Epithelial cell of prostate (primary cell): Measurements from ENCODE around the gene MANBA.

ENCODE experiments used
- DNase-seq: peaks from one replicate; pipeline ENCODE4 v3.0.0-alpha.2; 2011; ENCODE audit warnings: low read depth, low spot score
- H3K27ac ChIP-seq: fragments of 450-650 bp; 2 replicates; pipeline ENCODE4 v1.5.1; 2017; ENCODE audit warnings: mild to moderate bottlenecking

MANBA gene

DNA sequence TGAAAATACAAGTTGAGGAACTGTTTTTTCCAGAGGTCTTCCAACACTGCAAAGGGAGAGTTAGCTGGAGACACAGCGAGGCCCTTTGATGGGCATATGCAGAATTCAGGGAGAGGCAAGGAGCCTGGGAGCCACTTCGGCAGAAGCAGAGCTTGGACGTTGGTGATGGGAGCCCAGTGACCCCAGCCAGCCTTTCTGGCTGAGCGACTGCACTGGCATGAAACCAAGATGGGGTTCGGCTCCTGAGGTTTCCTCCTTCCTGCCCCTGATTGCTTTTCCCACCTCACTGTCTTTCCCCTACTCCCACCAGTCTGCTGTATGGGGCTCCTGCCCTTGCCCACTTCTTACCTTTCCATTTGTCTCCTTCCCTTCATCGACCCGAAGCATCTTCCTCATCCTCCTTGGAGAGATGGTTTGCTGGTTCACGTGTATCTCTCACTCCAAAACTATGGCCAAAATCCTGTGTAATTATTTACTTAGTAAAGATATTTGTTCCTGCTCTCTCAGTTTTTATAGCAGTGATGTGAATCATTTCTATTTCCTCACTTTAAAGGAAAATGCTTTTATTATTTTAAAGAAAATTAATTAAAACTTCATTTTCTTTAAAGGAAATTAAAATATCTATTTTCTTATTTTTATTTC is 159.1 kb downstream of the MANBA start:
- no peak for DNase-seq

DNA sequence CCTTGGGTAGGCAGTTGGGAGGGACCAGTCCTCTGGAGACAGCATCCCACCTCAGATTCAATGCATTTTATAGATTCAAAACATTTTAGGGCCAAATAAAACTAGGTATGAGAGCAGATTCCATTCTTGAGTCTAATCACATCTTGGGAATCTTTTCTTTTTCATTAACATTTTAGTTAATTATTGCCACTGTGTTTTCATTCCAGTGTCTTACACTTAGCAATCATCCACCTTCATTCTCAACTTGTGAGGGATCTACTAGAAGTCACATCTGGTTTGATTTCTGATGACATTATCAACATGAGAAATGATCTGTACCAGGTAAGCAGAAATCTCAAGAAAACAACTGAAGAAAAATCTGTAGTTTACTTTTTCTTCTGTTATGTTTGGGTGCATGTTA is 160.1 kb downstream of the MANBA start:
- DNase-seq: no peak
- H3K27ac ChIP-seq: no peak overlapping the region

More for the DNA sequence above, 159.1 kb downstream of the MANBA start:
- H3K27ac ChIP-seq: no peak overlapping the region

DNA sequence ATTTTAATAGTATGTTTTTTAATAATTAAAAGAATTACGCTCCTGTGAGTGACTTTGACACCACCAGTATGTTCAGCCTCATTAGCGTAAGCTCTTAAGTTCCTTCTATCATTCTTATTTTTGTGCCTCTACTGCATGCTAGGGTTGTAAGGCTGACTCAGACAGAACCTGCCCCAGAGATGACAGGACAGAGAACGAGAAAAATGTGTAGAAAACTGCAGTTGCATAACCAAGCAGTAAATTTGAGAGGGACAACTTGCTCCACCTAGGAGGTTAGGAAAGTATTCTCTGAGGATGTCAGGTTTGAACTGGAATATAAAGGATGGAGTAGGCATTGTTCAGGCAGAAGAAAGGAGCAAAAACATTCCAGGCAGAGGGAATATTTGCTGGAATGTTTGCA is 160.9 kb downstream of the MANBA start:
- no peak for DNase-seq
- H3K27ac ChIP-seq: no peak overlapping the region

DNA sequence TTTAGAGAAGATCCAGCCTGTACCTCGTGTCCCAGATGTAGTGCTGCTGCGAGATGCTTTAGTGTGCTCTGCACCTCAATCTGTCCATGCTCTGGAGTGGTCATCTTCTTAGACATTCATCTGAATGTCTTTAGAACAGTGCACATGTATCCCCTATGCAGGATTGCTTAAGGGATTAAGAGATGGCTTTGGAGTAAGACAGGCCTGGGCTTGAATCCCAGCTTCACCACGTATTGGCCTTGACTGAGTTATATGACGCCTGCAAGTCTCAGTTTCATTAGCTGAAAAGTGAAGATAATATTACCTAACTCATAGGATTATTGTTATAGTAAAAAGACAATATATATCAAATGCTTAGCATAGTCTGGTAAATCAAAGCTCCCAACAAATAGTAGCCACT is 161.3 kb downstream of the MANBA start:
- DNase-seq: peak; percentile 41
- H3K27ac ChIP-seq: no peak overlapping the region

DNA sequence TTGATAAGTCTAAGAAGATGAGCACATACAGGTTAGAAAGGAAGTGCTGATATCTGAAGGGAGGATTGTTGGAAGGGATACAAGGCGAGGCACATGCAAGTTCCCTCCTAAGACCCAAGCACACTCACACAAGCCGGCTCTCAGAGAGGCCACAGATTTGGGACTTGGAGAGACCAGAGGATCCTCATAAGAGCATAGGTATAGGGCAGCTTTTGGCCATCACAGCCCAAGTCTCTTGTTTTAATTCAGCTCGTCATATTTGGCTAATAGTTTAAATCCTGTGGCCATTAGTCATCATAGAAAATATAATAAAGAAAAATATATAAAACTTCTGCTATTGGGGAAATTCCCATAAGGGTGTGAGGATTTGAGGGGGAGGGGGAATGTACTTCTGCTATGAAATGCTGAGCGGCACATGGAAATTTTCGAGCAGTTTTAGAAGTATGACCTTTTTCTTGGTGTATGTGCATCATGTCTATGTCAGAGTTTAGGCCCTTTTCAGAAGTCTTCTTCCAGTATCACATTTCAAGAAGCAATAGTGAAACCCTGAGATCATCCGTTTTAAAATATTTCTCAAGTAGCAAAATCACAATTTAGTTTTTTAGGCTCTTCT is 161.9 kb downstream of the MANBA start:
- DNase-seq: no peak
- no peak overlapping the region for H3K27ac ChIP-seq

DNA sequence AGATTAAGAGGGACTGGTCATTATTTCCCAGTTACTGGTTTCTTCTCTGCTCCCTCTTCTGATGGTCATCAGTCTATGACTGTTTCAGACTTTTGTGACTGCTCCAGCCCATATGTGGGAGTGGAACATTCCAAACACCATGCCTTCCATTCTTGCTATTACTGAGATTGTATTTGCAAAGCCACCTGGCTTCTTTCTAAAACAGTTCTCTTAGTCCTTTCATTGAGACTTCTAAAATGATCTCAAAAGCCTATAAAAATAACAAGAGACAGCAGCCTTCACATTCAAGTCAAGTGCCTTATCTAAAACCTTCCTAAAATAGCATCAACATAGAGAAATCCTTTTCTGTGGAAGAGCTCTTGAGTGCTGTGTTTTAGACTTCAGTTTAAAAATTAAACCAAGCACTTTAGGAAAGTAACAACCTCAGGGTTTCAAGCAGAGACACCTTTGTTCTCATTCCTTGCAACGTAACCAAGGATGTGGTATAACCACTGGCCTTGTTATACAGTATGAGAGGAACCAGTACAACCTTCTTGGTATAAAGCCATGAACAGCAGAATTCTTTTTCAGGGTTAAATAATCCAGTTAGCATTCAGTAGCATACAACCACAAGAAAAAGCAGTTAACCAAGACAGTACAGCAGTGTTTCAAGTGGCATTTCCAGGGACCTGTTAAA is 162.5 kb downstream of the MANBA start:
- no peak for DNase-seq
- H3K27ac ChIP-seq: no peak overlapping the region

DNA sequence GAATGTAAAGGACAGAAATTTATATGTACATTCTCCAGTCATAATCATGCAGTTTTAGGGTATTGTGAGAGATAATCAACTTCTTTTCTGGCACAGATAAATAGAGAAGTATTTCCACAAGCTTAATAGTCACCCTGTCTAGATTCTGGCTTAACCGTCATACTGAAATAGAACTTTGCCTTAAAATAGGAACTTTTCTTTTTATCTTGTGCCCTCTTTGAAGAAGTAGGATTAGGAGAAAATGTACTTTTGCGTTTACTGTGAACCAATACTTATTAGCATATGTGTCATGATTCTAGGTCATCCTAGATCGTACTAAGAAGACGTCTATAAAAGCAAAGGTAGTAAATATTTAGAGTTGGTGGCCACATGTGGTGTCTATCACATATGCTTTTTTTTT is 164.2 kb downstream of the MANBA start:
- no peak overlapping the region for H3K27ac ChIP-seq
- DNase-seq: no peak

DNA sequence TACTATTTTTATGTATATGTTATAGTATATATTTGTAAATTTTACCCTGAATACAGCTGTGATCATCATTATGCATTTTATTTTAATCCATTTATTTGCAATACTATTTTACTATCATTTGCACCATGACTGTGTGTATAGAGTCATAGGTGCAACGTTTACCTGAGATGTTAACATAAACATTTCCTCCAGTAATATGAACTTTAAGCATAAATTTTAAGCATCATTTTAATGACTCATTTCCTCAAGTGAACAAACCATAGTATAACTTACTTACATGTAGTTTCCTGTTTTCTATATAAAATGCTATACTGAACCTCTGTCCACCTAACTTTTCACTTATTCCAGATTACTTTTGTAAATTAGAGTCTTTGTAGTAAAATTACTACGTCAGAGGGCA is 166.8 kb downstream of the MANBA start:
- DNase-seq: no peak

DNA sequence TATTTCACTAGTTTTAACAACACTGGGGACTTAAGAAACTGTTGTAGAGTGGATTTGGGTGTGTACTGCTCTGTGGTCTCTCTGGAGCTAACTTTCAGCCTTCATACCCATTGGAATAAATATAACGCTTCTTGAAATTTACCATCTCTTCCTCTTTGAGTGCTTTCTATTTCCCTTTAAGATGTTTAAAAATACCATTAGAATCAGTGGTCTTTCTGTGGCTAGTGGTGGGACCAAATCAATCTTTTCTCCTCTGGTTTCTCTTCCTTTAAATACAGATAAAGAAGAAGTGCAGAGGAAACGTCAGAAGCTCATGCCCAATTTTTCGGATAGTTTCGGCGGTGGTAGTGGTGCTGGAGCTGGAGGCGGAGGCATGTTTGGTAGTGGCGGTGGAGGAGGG is 167.6 kb downstream of the MANBA start:
- no peak overlapping the region for H3K27ac ChIP-seq
- DNase-seq: no peak

More for the DNA sequence above, 166.8 kb downstream of the MANBA start:
- peak overlapping the region; percentile 28 for H3K27ac ChIP-seq

DNA sequence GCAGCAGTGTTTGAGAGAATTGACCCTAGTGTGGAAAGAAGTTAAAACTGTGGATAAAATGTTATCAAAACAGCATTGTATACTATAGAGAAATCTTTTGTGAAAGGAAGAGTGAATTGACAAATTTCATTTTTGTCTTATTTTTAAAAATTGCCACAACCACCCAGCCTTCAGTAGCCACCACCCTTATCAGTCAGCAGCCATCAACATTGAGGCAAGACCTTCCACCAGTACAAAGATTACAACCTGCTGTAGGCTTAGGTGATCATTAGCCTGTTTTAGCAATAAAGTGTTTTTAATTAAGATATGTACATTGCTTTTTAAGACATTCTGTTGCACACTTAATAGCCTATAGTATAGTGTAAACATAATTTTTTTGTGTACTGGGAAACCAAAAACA is 168.5 kb downstream of the MANBA start:
- no peak for DNase-seq
- no peak overlapping the region for H3K27ac ChIP-seq

DNA sequence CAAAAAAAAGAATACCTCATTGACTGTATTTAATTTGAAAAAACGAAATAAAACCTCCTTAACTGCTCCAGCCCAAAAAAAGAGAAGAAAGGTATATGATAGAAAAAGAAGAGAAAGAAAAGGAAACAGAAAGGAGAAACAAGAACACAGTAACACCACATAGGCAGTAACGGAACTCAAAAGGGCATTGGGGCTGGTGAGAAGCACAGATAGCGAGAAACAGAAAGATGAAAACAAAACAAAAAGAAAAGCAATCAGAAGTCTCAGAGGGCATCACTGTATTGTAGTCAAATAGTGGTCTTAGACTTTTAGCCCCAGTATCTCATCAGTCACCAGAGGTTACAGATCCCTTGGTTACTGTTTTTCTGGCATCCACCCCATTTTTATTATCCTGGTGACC is 171.0 kb downstream of the MANBA start:
- DNase-seq: no peak
- no peak overlapping the region for H3K27ac ChIP-seq

DNA sequence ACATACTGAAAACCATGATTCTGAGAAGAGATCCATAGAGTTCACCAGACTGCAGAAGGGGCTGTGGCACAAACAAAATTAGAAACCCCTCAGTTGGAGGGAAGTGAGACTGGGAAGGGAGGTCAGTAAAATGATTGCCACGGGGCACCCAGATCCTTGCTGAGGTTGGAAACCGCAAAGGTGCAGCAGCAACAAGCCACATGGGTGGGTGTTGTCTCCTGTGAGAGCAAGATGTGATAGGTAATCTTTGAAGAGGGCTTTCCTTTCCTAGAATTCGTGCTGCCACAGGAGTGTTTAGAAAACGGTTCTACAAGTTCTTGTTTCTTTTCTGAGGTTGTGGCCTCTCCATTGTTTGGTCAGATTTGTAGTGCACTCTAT is 174.1 kb downstream of the MANBA start:
- no peak for DNase-seq
- H3K27ac ChIP-seq: no peak overlapping the region

DNA sequence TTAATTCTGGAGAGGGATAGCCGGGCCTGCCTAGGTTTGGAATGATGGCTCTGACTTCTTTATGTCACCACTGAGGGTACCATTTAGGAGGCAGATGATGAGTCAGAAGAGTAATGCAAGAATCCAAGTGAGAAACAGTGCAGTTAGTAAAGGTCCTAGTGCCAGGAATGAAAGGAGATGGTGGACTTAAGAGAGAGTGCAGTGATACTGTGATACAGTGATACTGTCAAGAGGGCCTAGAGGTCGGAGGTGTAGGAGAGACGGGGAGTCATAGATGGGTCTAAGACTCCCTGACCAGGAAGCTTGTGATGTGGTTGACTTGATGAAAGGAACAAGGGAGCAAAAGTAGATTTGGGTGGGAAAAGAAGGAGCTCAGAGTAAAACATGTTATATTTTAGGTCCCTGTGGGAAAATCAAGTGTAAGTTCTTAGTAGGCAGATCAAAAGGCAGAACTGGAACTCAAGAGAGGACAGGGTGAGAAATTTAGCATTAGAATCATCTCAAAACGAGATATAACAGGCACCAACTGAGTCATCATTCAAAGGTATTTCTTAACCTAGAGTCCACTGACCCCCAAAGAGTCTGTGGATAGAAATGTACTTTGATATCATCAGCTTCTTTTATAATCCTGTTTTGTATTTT is 174.6 kb downstream of the MANBA start:
- no peak overlapping the region for H3K27ac ChIP-seq
- DNase-seq: no peak

DNA sequence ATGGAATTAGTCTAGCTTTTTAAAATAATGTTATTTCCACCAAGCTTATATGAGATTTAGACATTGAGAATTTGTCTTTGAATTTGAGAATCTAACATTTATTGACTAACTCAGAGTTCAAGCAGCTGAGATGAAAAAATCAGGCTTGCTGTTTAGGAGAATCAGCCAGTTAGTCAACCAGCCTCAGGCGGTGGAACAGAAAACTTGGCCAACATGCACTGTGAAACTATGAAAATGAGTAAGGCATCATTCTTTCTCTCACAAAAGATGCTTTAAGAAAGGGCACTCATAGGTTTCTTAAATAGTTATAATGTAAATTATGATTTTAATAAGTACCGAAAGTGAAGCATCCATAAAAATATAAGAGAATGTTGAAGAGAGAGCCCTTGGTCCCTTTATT is 175.4 kb downstream of the MANBA start:
- H3K27ac ChIP-seq: peak overlapping the region; percentile 29

DNA sequence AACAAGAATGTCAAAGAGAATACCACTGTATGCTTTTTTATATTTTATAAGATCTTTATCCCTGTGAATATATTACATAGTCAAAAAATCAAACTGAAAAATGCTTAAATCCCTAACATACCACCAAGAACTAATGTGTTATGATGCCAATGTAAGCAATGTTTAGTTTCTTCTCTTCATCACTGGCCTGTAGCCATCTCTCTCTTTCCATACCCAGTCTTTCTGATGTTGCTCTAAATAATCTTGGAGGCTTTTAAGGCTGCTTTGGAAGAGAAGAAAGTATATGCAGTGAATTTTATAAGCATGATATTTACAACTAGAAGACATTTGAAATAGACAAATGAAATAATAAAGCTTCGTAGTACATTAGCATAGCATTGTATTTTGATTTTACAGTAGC is 176.7 kb downstream of the MANBA start:
- no peak for DNase-seq
- no peak overlapping the region for H3K27ac ChIP-seq

More for the DNA sequence above, 175.4 kb downstream of the MANBA start:
- peak; percentile 14 for DNase-seq
